ENCODE data around the gene ALKBH6.

Gene ALKBH6

GRCh38 chr19:35978832-35979365, 35.1 kb downstream of the ALKBH6 start:
- DNase-seq (ENCODE audit: low spot score) (no peak), ATAC-seq (ENCODE audit: low read depth) (no peak)
- Histone ChIP-seq H3K4me3 (ENCODE audit: severe bottlenecking) (no peak overlapping the region), H3K27me3 (ENCODE audit: insufficient read depth, poor library complexity, severe bottlenecking) (no peaks in the 10 kb centered on the region), H3K4me1 (ENCODE audit: insufficient read depth, poor library complexity, severe bottlenecking) (no peaks in the 10 kb centered on the region), H3K27ac (ENCODE audit: poor library complexity, severe bottlenecking) (no peak overlapping the region), H3K36me3 (ENCODE audit: low read depth) (no peaks in the 10 kb centered on the region), H3K9me3 (ENCODE audit: severe bottlenecking) (no peaks in the 10 kb centered on the region)
- TF ChIP-seq CTCF (IDR thresholded peaks at IDR 0.05; ENCODE audit: poor library complexity, severe bottlenecking), result no peak

GRCh38 chr19:35978271-35978670, 35.7 kb downstream of the ALKBH6 start:
- H3K27ac ChIP-seq (ENCODE audit: poor library complexity, severe bottlenecking), result no peak overlapping the region
- H3K4me1 ChIP-seq (ENCODE audit: insufficient read depth, poor library complexity, severe bottlenecking), result no peaks in the 10 kb centered on the region
- no peaks in the 10 kb centered on the region for H3K36me3 ChIP-seq (ENCODE audit: low read depth)
- H3K4me3 ChIP-seq (ENCODE audit: severe bottlenecking), result no peak overlapping the region
- DNase-seq (ENCODE audit: low spot score) (no peak), ATAC-seq (ENCODE audit: low read depth) (0 out of 3 replicates have a peak, but pooled peaks have one; percentile 10)
- H3K9me3 ChIP-seq (ENCODE audit: severe bottlenecking), result no peaks in the 10 kb centered on the region
- no peaks in the 10 kb centered on the region for H3K27me3 ChIP-seq (ENCODE audit: insufficient read depth, poor library complexity, severe bottlenecking)
- no peak for TF ChIP-seq CTCF (IDR thresholded peaks at IDR 0.05; ENCODE audit: poor library complexity, severe bottlenecking)

GRCh38 chr19:35977446-35978222, 36.4 kb downstream of the ALKBH6 start:
- Histone ChIP-seq H3K27me3 (ENCODE audit: insufficient read depth, poor library complexity, severe bottlenecking) (no peaks in the 10 kb centered on the region), H3K9me3 (ENCODE audit: severe bottlenecking) (no peaks in the 10 kb centered on the region), H3K4me3 (ENCODE audit: severe bottlenecking) (no peak overlapping the region), H3K36me3 (ENCODE audit: low read depth) (no peaks in the 10 kb centered on the region), H3K4me1 (ENCODE audit: insufficient read depth, poor library complexity, severe bottlenecking) (no peaks in the 10 kb centered on the region), H3K27ac (ENCODE audit: poor library complexity, severe bottlenecking) (no peak overlapping the region)
- ATAC-seq (ENCODE audit: low read depth) (no peak), DNase-seq (ENCODE audit: low spot score) (no peak)
- no peak for TF ChIP-seq CTCF (IDR thresholded peaks at IDR 0.05; ENCODE audit: poor library complexity, severe bottlenecking)

GRCh38 chr19:35975608-35976214, 38.3 kb downstream of the ALKBH6 start:
- H3K4me3 ChIP-seq (ENCODE audit: severe bottlenecking), result no peak overlapping the region
- no peaks in the 10 kb centered on the region for H3K27me3 ChIP-seq (ENCODE audit: insufficient read depth, poor library complexity, severe bottlenecking)
- no peak for TF ChIP-seq CTCF (IDR thresholded peaks at IDR 0.05; ENCODE audit: poor library complexity, severe bottlenecking)
- H3K9me3 ChIP-seq (ENCODE audit: severe bottlenecking), result no peaks in the 10 kb centered on the region
- ATAC-seq (ENCODE audit: low read depth) (no peak), DNase-seq (ENCODE audit: low spot score) (no peak)
- no peaks in the 10 kb centered on the region for H3K36me3 ChIP-seq (ENCODE audit: low read depth)
- no peaks in the 10 kb centered on the region for H3K4me1 ChIP-seq (ENCODE audit: insufficient read depth, poor library complexity, severe bottlenecking)
- no peak overlapping the region for H3K27ac ChIP-seq (ENCODE audit: poor library complexity, severe bottlenecking)
